Glomerular endothelial cell (primary cell): ENCODE results near the gene RNF41. TPM values are rescaled to one million over a fixed set of nuclear protein-coding genes. Genes with fewer than 3 reads are reported as not detected.
A peak's percentile ranks its signal among the peaks of the same experiment; 100 is the strongest.

Experiments used
- DNase-seq: peaks from one replicate; pipeline ENCODE4 v3.0.0-alpha.2; 2011; ENCODE audit warnings: low read depth, low spot score; ENCODE audit errors: extremely low read depth
- total RNA-seq: library from RNA; depleted of rRNA; stranded (reverse); fragments of >200 nt; gene quantifications from 2 replicates; pipeline ENCODE4 v1.2.3, GENCODE V29; 2015

Gene RNF41
- total RNA-seq, 1 donor from 2014 or later: 41.5 TPM

GRCh38 chr12:56213878-56214277, 7.8 kb downstream of the RNF41 start:
- DNase-seq: no peak

DNA sequence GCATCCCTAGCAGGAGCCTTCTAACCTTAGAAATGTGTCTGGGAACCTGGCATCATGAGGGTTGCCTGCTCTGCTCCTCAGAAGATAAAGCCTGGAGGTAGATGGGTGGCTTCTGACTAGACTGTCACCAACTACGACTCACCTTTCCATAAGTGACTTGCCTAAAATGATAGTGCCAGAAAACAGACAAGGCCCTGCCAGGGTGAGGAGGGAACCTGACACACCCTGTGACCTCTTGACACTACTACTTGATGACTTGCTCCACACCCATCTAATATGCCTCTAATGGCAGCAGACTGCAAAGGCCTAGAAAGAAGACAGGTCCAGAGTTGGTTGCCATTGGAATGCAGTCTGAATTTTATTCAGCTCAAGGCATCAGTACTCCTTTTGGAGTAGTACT, 9.4 kb downstream of the RNF41 start:
- no peak for DNase-seq

DNA sequence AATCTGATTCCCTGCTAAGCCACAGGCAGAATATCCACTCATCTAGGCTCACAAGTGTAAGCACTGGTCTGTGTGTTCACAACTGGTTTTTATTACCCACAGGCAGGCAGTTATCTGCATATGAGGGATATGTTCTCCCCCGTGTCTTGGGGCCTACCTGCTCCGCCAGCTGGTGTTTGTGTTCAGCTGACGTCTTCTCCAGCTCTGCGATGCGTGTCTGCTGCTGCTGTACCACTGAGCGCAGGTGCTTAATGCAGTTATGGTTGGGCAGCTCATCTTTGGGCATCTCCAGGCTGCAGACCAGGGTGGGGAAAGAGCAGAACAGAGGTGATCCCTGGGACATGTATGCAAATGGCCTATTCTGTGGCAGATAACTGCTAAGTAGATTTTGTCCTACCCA, 13.7 kb downstream of the RNF41 start:
- no peak for DNase-seq

DNA sequence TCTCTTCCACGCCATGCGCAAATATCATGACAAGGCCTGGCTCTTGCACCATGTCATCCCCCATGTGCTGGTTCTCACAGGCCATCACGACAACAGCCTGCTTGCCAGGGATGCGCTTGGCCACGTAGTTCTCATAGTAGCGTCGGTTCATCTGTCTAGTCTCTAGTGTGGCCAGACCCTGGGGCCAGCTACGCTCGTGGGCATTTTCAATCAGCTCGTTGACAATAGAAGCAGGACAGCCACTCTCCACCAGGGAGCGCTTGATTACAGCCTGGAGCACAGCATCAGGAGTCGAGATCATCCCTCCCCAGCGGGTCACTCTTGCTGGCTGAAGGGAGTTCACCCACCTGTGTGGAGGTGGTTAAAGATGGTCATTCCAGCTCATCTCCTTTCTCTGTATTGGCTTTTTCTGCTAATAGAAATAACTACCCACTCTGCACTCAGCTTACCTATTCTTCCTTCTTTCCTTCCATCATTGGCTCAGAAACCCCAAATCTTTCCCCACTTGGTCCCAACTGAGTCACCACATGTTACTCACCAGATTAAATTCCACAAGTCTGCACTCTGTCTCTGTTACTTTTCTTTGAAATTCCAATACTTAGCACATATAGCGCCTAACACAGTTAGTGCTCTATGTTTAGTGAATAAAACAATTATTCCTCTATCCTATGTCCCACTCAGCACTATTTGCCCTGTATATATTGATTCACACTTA, 15.1 kb downstream of the RNF41 start:
- no peak for DNase-seq

GRCh38 chr12:56205445-56205844, 16.3 kb downstream of the RNF41 start:
- no peak for DNase-seq

DNA sequence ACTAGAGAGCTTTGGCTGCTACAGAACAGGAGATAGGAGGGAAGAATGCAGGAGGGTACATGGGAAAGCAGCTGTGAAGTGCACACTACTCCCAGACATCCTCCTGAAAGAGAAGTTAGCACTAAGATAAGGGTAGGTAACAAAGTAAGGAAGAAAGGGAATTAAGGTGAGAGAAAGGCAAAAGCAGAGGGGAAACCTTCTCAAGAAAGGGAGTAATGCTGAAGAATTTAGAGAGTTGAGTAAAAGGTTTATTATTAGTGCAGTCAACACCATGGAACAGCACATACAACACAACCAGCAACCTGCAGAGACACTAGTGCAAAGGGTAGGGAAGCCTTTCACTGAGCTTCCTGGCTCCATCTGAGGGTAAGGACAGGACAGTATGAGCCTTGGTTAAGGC, 17.4 kb downstream of the RNF41 start:
- DNase-seq: no peak

DNA sequence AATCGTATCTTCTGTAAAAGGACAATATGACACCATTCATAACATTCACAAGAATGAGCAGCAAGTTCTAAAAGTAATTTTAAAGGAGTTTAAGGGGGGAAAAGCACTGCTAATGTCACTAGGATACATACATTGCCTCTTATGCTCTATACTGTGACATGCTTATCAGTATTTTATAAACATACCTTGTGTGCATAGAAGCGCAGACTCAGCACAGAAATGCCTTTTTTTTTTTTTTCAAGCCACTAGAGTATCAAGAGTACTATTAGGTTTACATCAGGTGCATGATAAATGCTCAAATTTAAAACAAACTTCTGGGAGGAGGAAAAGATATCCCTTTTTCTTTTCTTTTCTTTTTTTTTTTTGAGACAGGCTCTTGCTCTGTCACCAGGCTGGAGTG, 18.9 kb downstream of the RNF41 start:
- DNase-seq: no peak

GRCh38 chr12:56202366-56202765, 19.4 kb downstream of the RNF41 start:
- no peak for DNase-seq

DNA sequence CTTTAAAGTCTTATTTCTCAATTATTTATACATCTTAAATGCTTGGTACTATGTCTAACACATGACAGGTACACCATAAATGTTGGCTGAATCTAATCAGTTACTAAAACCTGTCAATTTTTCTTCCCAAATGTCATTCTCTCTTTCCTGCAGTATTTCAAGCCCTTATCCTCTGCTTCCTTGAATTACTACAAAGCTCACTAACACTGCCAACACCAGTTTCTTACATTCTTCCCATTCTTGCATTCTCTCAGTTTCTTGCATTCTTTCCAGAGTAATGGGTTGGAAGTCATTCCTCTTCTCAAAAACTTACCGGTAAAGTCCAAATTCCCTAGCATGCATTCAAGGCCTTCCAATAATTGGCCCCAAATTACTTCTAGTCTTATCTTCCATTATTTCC, 22.9 kb downstream of the RNF41 start:
- no peak for DNase-seq

DNA sequence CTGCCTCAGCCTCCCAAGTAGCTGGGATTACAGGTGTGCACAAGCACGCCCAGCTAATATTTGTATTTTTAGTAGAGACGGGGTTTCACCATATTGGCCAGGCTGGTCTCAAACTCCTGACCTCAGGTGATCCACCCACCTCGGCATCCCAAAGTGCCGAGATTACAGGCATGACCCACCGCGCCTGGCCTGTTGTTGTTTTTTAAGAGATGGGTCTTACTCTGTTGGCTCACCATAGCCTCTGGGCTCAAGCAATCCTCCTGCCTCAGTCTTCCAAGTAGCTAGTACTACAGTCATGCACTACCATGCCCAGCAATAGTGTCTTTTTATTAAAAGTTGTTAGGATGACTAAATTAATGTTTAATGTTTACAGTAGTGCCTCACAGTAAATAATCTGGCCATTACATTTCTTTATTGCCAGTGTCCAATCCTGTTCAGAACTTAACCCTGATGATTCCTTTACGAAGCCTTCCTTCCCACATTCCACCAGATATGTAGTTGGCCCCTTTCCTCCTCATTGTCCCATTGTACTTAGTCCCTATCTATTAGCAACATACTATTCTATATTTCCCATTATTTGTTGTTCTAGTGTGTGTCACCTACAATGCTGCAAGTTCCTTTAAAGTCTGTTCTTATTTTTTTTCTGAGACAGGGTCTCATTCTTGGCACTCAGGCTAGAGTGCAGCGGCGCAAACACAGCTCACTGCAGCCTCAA, 23.6 kb downstream of the RNF41 start:
- DNase-seq: no peak

GRCh38 chr12:56196818-56197550, 24.7 kb downstream of the RNF41 start:
- peak; percentile 84 for DNase-seq

- peak; percentile 81 for DNase-seq
Measured at GRCh38 chr12:56193025-56193578, 28.6 kb downstream of the RNF41 start.

DNA sequence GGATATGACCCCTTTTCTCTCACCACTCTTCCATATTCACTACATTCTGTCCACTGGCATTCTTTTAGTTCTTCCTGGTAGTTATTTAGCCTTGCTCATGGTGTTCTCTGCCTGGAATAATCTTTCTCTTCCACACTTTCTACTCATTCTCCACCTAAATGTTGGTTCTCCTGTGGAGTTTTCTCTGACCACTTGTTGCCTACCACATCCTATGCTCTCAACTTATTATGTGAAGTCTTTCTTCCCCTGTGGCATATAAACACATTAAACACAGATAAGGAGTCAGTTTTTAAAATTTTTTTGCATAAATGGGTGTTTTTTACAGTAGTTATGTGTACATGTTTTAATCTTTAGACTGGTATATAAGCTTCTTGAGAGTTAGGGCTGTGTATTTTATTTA, 29.1 kb downstream of the RNF41 start:
- DNase-seq: no peak

DNA sequence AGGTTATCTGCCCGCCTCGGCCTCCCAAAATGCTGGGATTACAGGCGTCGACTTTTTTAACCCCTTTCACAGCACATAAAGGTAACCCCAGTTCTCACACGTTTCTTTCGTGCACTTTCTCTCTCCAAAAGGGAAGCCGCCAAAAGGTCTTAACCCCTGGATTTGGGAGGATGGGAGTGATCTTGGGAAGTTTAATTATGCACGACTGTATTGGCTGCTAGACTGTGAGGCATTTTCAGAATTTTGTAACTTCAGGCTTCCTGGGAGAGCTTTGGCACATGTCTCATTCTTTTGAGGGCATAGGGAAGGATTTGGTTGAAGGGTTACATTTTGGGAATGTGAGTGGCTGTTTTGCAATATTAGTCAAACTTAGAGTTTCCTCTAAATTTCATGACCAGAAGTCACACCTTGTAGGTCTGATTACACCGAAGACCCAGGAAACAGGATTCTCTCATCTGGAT, 31.0 kb downstream of the RNF41 start:
- DNase-seq: no peak

GRCh38 chr12:56189918-56190694, 31.6 kb downstream of the RNF41 start:
- peak; percentile 56 for DNase-seq

DNA sequence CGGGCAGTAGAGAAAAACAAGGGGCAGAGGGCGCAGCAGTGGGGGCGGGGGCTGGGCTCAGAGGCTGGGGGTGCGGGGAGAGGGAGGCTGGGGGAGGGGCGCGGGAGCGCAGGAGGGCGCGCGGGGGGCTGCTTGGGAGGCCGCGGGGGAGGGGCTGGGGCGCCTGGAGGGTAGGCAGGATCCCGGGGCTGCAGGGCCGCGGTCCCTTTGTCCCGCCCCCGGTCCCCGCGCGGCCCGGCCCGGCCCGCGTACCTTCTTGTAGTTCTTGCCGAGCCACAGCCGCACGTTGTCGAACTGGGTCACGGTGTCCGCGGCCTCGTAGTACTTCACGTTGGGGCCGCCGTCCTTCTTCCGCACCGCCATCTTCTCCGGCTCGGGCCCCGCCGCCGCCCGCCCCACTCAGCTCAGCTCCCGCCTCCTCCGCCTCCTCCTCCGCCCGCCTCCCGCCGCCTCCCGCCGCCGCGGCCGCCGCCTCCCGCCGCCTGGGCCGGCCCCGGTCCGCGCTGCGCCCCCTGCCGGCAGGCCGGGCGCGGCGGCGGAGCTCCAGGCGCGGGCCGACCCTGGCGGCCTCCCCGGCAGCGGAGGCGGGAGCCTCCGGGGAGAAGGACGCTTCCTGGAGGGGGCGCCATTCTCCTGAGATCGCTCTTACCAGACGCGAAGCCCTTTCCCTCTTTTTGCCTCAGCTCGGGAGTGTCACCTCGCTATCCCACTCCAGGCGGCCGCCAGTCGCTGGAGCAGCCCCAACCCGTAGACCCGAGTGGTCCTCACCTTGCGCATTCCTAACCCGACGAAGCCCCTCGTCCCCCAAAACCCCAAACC, 32.4 kb downstream of the RNF41 start, which contains the start of gene SMARCC2:
TSS of gene SMARCC2 (minus strand) at position 385 of the 819 bp plus-strand sequence. CDS start at position 363, 22 bp downstream.
- DNase-seq: no peak

DNA sequence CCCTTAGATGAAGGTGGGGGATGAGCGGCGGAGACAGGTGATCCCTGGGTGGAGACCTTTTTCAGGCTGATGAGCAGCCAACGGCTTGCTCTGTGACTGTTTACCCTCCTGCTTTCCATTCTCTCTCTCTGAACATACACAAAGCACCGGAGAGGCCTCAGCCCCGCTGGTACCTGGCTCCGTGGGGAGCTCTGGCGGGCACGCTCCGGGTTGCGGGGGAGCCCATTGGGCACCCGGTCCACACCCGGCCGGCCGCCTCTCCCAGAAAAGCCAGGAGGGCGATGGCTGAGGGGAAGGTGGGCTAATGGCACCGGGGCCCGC, 33.0 kb downstream of the RNF41 start:
- DNase-seq: no peak

- DNase-seq: no peak
Measured at GRCh38 chr12:56188131-56188777, 33.5 kb downstream of the RNF41 start.

- DNase-seq: no peak
Measured at GRCh38 chr12:56186957-56187356, 34.8 kb downstream of the RNF41 start.
